Lower leg skin (tissue), 3 donors: ENCODE data around the gene ALDH7A1.

Experiments used
- POLR2A ChIP-seq, 2 donors: fragments of 450-650 bp; IDR thresholded peaks; one replicate each; pipeline ENCODE4 v1.6.1; 2016 to 2017; ENCODE audit warnings: antibody characterized with exemption in 2 of 2, mild to moderate bottlenecking in 1 of 2, moderate library complexity in 1 of 2
- TF ChIP-seq, protein P1 (sequence below), 3 donors: fragments of 450-650 bp; IDR thresholded peaks; one replicate each; pipeline ENCODE4 v1.5.1; 2016; ENCODE audit warnings: antibody characterized with exemption in 3 of 3, mild to moderate bottlenecking in 3 of 3, moderate library complexity in 2 of 3

DNA sequence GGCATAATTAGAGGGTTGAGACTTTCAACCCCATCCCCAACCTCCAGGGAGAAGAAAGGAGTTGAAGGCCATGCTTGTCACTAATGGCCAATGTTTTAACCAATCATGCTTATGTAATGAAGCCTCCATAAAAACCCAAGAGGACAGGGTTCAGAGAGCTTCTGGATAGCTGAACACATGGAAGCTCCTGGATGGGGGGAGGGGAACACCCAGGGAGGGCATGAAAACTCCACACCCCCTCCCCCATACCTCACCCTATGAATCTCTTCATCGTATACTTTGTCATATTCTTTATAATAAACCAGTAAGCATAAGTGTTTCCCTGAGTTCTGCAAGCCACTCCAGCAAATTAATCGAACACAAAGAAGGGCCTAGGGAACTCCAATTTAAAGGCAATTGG, 81.7 kb downstream of the ALDH7A1 start:
- TF ChIP-seq, protein P1, sequence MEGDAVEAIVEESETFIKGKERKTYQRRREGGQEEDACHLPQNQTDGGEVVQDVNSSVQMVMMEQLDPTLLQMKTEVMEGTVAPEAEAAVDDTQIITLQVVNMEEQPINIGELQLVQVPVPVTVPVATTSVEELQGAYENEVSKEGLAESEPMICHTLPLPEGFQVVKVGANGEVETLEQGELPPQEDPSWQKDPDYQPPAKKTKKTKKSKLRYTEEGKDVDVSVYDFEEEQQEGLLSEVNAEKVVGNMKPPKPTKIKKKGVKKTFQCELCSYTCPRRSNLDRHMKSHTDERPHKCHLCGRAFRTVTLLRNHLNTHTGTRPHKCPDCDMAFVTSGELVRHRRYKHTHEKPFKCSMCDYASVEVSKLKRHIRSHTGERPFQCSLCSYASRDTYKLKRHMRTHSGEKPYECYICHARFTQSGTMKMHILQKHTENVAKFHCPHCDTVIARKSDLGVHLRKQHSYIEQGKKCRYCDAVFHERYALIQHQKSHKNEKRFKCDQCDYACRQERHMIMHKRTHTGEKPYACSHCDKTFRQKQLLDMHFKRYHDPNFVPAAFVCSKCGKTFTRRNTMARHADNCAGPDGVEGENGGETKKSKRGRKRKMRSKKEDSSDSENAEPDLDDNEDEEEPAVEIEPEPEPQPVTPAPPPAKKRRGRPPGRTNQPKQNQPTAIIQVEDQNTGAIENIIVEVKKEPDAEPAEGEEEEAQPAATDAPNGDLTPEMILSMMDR (IDR thresholded peaks at IDR 0.05) = no peak
- no peak for TF ChIP-seq POLR2A (IDR thresholded peaks at IDR 0.05)
